SW480 (cell line): Measurements from ENCODE around the gene MRPL21.

Experiments used
- DNase-seq: peaks from one replicate; pipeline ENCODE4 v3.0.0-alpha.2; 2016; ENCODE audit warnings: low spot score

MRPL21 gene

GRCh38 chr11:68935066-68935465 is 31.4 kb upstream of the MRPL21 start:
- no peak for DNase-seq

GRCh38 chr11:68934666-68935065 is 31.0 kb upstream of the MRPL21 start:
- DNase-seq, result no peak

GRCh38 chr11:68934321-68934645 is 30.7 kb upstream of the MRPL21 start:
- DNase-seq, result no peak

- DNase-seq, result no peak
Observed at GRCh38 chr11:68933605-68934320, 30.1 kb upstream of the MRPL21 start.

- DNase-seq, result no peak
Observed at GRCh38 chr11:68932933-68933577, 29.4 kb upstream of the MRPL21 start.

- DNase-seq, result no peak
Observed at GRCh38 chr11:68932358-68932757, 28.7 kb upstream of the MRPL21 start.

- DNase-seq, result no peak
Observed at GRCh38 chr11:68931911-68932310, 28.3 kb upstream of the MRPL21 start.

- DNase-seq, result no peak
Observed at GRCh38 chr11:68930991-68931855, 27.6 kb upstream of the MRPL21 start.

- no peak for DNase-seq
Observed at GRCh38 chr11:68929706-68930570, 26.3 kb upstream of the MRPL21 start.

- no peak for DNase-seq
Observed at GRCh38 chr11:68929135-68929534, 25.5 kb upstream of the MRPL21 start.

GRCh38 chr11:68928136-68928880 is 24.7 kb upstream of the MRPL21 start:
- no peak for DNase-seq

GRCh38 chr11:68927280-68928135 is 23.9 kb upstream of the MRPL21 start:
- DNase-seq, result no peak

- no peak for DNase-seq
Observed at GRCh38 chr11:68925611-68926010, 22.0 kb upstream of the MRPL21 start.

- no peak for DNase-seq
Observed at GRCh38 chr11:68924073-68924925, 20.7 kb upstream of the MRPL21 start.

GRCh38 chr11:68923614-68924013 is 20.0 kb upstream of the MRPL21 start:
- DNase-seq, result no peak

- no peak for DNase-seq
Observed at GRCh38 chr11:68916439-68916838, 12.8 kb upstream of the MRPL21 start.

- DNase-seq, result no peak
Observed at GRCh38 chr11:68914761-68915160, 11.1 kb upstream of the MRPL21 start.

GRCh38 chr11:68913188-68913587 is 9.6 kb upstream of the MRPL21 start:
- DNase-seq, result no peak

- DNase-seq, result no peak
Observed at GRCh38 chr11:68912254-68912653, 8.6 kb upstream of the MRPL21 start.
